GM19395 (cell line): ENCODE measurements around the gene EIF5A.

Experiments used
- ATAC-seq: cut with Tn5 transposase; IDR thresholded peaks from one replicate; pipeline ENCODE4 v1.9.1; 2021; ENCODE audit warnings: mild to moderate bottlenecking, moderate library complexity; ENCODE audit not compliant: unreplicated experiment

EIF5A gene

GRCh38 chr17:7312432-7313087 lies 5.1 kb downstream of the EIF5A start:
- ATAC-seq, result no peak

GRCh38 chr17:7313088-7313889 lies 5.9 kb downstream of the EIF5A start:
- no peak for ATAC-seq

GRCh38 chr17:7313890-7314718 lies 6.7 kb downstream of the EIF5A start:
- ATAC-seq, result no peak

- peak; percentile 70 for ATAC-seq
Observed at GRCh38 chr17:7314719-7315569, 7.5 kb downstream of the EIF5A start, which contains the start of gene GPS2. GPS2 (minus strand) TSS chr17:7315360; CDS start chr17:7315052, 308 bp downstream.

GRCh38 chr17:7315570-7316235 lies 8.3 kb downstream of the EIF5A start:
- peak; percentile 19 for ATAC-seq

- ATAC-seq, result no peak
Observed at GRCh38 chr17:7317161-7317803, 9.9 kb downstream of the EIF5A start.

GRCh38 chr17:7318121-7318860 lies 10.9 kb downstream of the EIF5A start:
- ATAC-seq, result no peak

- ATAC-seq, result no peak
Observed at GRCh38 chr17:7321466-7321865, 14.0 kb downstream of the EIF5A start.

- ATAC-seq, result no peak
Observed at GRCh38 chr17:7322520-7323194, 15.2 kb downstream of the EIF5A start.

GRCh38 chr17:7323731-7324437 lies 16.5 kb downstream of the EIF5A start:
- ATAC-seq, result no peak

- no peak for ATAC-seq
Observed at GRCh38 chr17:7324438-7324779, 17.0 kb downstream of the EIF5A start.

GRCh38 chr17:7325031-7325528 lies 17.7 kb downstream of the EIF5A start:
- ATAC-seq, result no peak

GRCh38 chr17:7326186-7326585 lies 18.8 kb downstream of the EIF5A start:
- no peak for ATAC-seq

GRCh38 chr17:7327056-7327455 lies 19.6 kb downstream of the EIF5A start:
- no peak for ATAC-seq

- no peak for ATAC-seq
Observed at GRCh38 chr17:7327501-7327900, 20.1 kb downstream of the EIF5A start.

GRCh38 chr17:7328009-7328408 lies 20.6 kb downstream of the EIF5A start:
- no peak for ATAC-seq

- ATAC-seq, result peak; percentile 13
Observed at GRCh38 chr17:7328840-7329373, 21.5 kb downstream of the EIF5A start, which contains the start of gene NEURL4. NEURL4 (minus strand) TSS chr17:7329335; CDS start chr17:7329312, 23 bp downstream.
